ENCODE measurements around the gene UTP4.

Gene UTP4

DNA sequence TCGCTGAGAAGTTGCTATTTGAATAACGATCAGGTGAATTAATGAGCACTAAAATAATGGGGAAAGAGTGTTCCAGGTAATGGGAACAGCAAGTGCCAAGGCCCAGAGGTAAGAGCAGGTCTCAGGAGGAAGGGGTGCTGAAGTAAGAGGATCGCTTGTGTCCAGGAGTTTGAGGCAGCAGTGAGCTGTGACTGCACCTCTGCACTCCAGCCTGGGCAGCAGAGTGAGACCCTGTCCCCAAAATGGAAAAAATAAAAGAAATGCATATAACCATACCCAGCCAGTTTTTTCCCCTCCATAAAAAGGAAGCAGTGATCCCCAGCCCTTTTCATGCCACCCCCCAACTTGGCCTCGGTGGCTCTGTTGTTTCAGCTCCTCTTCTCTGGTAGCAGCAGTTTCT, 43.8 kb upstream of the UTP4 start:
- CTCF ChIA-PET, result interaction anchor here (0.9 to 2.6 kb wide), 5 partner anchors 19 to 560 kb away, joined by 3 to 16 read pairs (median 6); no protein-coding TSS in a partner anchor

DNA sequence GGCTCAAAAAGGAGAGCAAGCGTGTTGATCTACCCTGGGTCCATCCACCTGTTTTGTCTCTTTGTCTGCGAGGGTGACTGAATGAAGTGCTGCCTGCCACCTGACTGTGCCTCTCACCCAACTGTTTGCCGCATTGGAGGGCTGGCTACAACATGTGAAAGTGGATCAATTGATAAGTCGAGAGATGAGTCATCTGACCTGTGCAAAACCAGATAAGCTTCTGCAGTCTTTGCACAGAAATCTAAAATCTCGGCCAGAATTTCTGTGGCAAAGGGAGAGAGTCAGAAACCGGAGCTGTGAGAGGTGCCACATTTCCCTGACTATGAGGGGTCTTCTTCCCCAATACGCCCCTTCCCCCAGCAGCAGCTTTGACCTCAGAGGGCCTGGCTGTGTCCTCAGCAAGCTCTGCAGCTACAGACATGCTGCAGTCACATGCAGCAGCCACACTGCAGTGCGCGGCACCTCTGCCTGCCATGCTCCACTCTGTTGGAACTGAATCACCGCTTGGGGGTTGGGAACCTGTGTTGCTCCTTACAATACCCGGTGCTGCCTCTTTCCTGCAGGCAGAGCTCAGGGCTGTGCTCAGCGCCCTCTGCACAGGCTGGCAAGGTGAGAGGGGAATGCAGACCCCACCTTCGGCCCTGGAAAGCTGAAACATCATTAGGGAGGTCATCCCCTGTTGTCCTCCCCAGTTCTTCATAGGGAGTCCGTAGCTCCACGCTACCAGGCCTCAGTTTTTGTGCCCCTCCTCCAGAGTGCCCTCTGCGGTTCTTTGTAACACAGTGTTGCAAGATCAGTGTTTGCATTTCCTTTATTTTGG, 43.1 kb upstream of the UTP4 start:
- ChIA-PET CTCF (interaction anchor here (0.9 to 2.6 kb wide), 5 partner anchors 19 to 560 kb away, joined by 3 to 16 read pairs (median 6); no protein-coding TSS in a partner anchor), POLR2A (interaction anchor here (0.5 kb wide), 1 partner anchor 195 kb away, joined by 12 read pairs; no protein-coding TSS in a partner anchor)
- DNase-seq (ENCODE audit: extremely low spot score), result no peak
- TF ChIP-seq, protein P1, sequence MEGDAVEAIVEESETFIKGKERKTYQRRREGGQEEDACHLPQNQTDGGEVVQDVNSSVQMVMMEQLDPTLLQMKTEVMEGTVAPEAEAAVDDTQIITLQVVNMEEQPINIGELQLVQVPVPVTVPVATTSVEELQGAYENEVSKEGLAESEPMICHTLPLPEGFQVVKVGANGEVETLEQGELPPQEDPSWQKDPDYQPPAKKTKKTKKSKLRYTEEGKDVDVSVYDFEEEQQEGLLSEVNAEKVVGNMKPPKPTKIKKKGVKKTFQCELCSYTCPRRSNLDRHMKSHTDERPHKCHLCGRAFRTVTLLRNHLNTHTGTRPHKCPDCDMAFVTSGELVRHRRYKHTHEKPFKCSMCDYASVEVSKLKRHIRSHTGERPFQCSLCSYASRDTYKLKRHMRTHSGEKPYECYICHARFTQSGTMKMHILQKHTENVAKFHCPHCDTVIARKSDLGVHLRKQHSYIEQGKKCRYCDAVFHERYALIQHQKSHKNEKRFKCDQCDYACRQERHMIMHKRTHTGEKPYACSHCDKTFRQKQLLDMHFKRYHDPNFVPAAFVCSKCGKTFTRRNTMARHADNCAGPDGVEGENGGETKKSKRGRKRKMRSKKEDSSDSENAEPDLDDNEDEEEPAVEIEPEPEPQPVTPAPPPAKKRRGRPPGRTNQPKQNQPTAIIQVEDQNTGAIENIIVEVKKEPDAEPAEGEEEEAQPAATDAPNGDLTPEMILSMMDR (IDR thresholded peaks at IDR 0.05; ENCODE audit: control extremely low read depth, extremely low read depth, low read depth, missing control alignments), result no peak

More for the DNA sequence above, 43.8 kb upstream of the UTP4 start:
- POLR2A ChIA-PET, result no interaction called here
- no peak for DNase-seq (ENCODE audit: extremely low spot score)
- TF ChIP-seq, protein P1 (IDR thresholded peaks at IDR 0.05; ENCODE audit: control extremely low read depth, extremely low read depth, low read depth, missing control alignments), result no peak

DNA sequence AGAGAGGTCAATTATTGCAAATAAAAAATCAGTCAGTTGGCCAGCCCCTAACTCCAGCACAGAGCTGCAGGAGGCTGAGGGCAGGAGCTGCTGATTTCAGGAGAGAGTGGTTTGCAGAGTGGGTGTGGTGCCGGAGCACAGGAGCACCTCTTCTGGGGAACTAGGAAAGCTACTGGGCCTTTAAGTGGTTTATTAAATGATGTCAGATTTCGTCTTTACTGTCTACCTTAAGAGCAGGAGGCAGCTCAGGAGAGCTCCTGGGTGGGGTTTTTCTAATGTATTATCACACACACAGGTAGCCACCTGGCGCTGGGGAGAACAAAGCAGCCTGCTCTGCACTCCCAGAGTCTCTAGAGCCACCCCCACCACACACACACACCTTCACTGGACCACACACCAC, 38.5 kb upstream of the UTP4 start:
- no peak for DNase-seq (ENCODE audit: extremely low spot score)
- TF ChIP-seq, protein P1 (IDR thresholded peaks at IDR 0.05; ENCODE audit: control extremely low read depth, extremely low read depth, low read depth, missing control alignments), result no peak
- ChIA-PET POLR2A (no interaction called here), CTCF (interaction anchor here (1.0 to 2.0 kb wide), 4 partner anchors 10 to 20 kb away, joined by 4 to 6 read pairs (median 5); partner anchors contain the start of gene HAS3)

DNA sequence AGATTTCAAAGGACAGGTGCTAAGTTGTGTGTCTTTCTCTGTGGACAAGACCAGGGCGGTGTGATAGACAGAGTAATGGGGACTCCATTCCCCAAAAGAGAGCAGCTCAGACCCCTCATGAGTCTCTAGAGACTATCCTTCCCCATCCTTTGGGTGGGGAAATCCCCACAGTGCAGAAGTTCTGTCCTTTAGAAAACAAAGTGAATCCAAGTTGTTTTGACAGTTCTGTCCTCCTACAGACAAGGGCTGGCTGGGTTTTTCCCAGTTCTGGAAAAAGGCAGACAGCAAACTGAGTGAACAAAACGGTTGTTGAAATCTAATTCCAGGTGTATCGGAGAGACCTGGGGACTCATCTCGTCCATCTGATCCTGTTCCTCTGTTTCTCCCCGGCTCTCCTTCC, 37.9 kb upstream of the UTP4 start:
- DNase-seq (ENCODE audit: extremely low spot score), result no peak
- TF ChIP-seq, protein P1 (IDR thresholded peaks at IDR 0.05; ENCODE audit: control extremely low read depth, extremely low read depth, low read depth, missing control alignments), result no peak
- ChIA-PET CTCF (interaction anchor here (1.0 to 2.0 kb wide), 5 partner anchors 10 to 565 kb away, joined by 3 to 6 read pairs (median 4); partner anchors contain the start of gene HAS3), POLR2A (no interaction called here)

DNA sequence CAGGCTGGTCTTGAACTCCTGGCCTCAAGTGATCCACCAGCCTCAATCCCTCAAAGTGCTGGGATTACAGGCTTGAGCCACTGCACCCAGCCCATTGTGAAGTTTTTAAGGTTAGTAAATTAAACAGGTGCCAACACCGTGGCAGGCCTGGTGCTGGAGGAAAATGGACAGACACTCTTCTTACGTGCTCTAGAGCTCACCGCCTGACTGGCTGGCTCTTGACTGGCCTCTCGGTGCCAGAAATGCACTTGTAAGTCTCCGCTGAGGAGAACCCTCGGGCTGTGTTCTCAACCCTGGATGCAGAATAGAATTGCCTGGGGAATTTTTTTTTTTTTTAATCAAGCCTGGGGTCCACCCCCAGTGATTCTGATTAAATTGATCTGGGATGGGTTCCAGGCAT, 37.3 kb upstream of the UTP4 start:
- no peak for DNase-seq (ENCODE audit: extremely low spot score)
- POLR2A ChIA-PET, result no interaction called here
- TF ChIP-seq, protein P1 (IDR thresholded peaks at IDR 0.05; ENCODE audit: control extremely low read depth, extremely low read depth, low read depth, missing control alignments), result no peak
- CTCF ChIA-PET, result interaction anchor here (1.4 to 2.0 kb wide), 3 partner anchors 11 to 566 kb away, joined by 3 to 6 read pairs (median 6); no protein-coding TSS in a partner anchor

DNA sequence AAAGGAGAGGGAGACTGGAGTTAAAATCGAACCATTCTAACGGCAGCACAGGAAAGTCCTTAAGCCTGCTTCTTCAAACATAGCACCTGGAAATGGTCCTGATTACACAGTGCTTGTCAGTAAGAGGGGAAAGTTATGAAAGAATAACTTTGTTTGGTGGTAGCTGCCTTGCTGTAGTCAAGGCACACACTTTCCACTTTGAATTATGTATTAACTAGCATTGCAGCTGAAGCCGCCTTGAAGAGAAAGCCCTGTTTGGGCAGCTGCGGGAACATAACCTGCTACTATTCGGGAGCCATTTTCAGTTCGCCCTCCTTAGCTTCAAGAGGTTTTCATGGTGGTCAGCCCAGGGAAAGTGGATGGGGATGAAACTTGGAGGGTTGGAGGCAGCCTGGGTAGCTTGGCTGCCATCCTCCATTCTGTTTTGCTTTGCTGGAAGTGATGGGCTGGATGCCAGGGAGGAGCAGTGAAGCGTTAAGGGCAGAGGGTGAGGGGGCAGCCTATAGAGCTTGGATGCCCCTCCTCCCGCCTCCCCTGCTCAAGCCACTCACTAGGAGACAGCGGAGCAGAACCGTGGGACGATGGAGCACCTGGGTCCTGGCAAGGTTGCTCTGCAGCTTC, 32.3 kb upstream of the UTP4 start:
- ChIA-PET CTCF (interaction anchor here (0.8 to 2.4 kb wide), 5 partner anchors 11 to 253 kb away, joined by 3 to 10 read pairs (median 4); no protein-coding TSS in a partner anchor), POLR2A (no interaction called here)
- no peak for DNase-seq (ENCODE audit: extremely low spot score)
- TF ChIP-seq, protein P1 (IDR thresholded peaks at IDR 0.05; ENCODE audit: control extremely low read depth, extremely low read depth, low read depth, missing control alignments), result no peak

Data from GM10248 (cell line).